ENCODE results near the gene MSMP. TPM values are rescaled to one million over a fixed set of nuclear protein-coding genes. Genes with fewer than 3 reads are reported as not detected.
A peak's percentile ranks its signal among the peaks of the same experiment; 100 is the strongest.

MSMP gene, protein sequence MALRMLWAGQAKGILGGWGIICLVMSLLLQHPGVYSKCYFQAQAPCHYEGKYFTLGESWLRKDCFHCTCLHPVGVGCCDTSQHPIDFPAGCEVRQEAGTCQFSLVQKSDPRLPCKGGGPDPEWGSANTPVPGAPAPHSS
- total RNA-seq (2014; rRNA removed; shearing (Covaris generic)), result 0.21 and 0.51 TPM in 2 replicates

- DNase-seq (ENCODE audit: low read depth), result no peak
Observed at GRCh38 chr9:35754264-35754663, at the start of gene MSMP. TSS of gene MSMP (minus strand) at chr9:35754276. CDS start at chr9:35754129, 147 bp downstream.

DNA sequence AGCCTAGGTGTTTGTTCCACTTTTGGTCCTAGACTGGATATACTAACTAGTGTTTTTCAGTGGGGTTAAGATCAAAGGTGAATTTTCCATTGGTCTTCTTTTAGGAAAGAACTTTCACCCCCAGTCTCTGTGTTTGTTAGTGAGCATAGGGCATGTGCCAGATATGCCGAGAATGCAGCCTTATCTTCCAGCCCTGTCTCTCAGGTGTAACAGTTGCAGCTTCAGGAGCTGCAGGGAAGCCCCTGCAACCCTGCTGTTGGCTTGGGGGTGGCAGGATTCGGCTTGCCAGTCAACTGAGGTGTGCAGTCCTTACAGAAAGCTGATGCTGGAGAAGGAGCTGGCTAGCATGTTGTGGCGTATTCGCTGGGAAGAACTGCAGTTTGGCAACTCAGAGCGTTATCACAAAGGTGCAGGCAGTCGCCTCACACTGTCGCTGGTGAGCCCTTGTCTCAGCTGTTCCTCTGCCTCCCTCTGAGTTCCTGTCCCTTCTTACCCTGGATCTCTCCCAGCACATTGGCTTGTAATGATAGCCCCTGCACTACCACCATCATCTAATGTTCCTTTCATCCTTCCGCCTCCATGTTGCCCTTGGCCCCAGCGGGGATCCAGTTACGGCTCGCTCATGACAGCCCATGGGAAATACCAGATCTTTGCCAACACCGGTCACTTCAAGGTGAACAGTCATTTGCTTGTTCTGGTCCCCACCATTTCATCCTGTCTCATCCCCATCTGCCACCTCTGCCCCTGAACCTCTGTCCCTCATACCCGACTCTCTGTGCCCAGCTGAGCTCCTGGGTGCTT is 47.5 kb upstream of the MSMP start:
- DNase-seq (ENCODE audit: low read depth), result no peak

DNA sequence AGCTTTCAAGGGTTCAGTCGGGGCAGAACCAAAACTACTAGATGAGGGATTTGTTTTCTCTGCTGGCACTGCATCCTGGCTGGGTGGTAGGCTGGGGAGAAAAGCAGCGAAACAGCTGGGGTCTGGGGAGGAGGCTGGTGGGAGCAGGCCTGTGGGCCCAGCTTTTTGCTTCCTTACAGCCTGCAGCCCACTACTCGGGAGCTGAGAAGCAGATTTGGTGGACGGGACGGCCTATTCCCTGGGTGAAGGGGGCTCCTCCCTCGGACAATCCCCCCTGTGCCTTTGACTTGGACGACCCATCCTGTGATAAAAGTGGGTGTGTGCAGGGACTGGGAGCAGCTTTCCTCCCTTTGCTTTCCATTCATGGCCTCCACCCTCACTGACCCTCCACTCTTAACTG is 46.5 kb upstream of the MSMP start:
- no peak for DNase-seq (ENCODE audit: low read depth)

GRCh38 chr9:35798658-35799374 is 44.7 kb upstream of the MSMP start:
- peak; percentile 92 for DNase-seq (ENCODE audit: low read depth)

GRCh38 chr9:35797311-35798109 is 43.4 kb upstream of the MSMP start:
- no peak for DNase-seq (ENCODE audit: low read depth)

DNA sequence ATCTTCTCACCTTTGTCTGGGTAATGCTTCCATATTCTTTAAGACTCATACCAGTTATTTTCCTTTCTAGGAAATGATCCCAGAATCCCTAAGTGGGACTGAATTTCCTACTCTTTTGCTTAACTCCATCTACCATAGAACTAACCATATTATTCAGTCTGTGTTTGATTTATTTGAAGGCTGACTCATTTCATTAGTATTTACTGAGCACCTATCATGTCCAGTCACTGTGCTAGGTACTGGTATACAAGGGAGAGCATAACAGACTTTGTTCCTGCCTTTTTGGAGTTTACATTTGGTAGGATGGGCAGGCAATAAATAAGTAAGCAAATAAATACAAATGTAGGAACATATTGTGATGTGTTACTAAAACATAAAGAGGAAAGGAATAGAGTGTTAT is 41.6 kb upstream of the MSMP start:
- no peak for DNase-seq (ENCODE audit: low read depth)

GRCh38 chr9:35793461-35793860 is 39.4 kb upstream of the MSMP start:
- DNase-seq (ENCODE audit: low read depth), result no peak

DNA sequence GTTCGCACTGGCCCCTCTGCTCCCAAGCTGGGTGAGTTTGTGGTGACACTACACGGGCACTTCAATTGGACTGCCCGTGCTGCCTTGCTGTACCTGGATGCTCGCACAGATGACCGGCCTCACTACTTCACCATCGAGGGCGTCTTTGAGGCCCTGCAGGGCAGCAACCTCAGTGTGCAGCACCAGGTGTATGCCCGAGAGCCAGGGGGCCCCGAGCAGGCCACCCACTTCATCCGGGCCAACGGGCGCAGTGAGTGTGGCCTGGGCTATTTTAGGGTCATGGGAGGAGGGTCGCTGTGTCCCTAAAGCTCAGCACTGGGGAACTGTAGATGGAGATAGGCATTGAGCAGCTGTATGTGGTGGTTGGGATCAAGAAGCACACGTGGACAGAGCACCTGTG is 38.8 kb upstream of the MSMP start:
- DNase-seq (ENCODE audit: low read depth), result no peak

DNA sequence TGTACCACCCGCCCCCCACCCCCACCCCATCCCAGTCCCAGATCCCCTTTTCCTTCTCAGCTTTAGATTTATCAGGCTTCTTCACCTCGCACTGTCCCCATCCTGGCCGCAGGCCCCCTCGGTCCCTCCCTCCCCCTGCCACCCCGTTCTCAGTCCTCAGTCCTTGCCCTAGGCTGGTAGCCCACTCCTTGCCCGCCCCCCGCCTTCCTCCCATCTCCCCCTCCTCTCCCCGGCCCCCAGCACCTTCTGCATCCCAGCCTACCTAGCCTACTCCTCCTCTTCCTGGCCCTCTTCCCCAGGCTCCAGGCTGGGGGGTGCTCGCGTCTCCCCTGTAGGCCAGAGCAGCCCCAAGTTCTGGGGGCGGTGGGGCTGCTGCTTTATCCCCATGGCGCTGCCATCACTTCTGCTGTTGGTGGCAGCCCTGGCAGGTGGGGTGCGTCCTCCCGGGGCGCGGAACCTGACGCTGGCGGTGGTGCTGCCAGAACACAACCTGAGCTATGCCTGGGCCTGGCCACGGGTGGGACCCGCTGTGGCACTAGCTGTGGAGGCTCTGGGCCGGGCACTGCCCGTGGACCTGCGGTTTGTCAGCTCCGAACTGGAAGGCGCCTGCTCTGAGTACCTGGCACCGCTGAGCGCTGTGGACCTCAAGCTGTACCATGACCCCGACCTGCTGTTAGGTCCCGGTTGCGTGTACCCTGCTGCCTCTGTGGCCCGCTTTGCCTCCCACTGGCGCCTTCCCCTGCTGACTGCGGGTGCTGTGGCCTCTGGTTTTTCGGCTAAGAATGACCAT is 38.1 kb upstream of the MSMP start:
- DNase-seq (ENCODE audit: low read depth), result no peak

DNA sequence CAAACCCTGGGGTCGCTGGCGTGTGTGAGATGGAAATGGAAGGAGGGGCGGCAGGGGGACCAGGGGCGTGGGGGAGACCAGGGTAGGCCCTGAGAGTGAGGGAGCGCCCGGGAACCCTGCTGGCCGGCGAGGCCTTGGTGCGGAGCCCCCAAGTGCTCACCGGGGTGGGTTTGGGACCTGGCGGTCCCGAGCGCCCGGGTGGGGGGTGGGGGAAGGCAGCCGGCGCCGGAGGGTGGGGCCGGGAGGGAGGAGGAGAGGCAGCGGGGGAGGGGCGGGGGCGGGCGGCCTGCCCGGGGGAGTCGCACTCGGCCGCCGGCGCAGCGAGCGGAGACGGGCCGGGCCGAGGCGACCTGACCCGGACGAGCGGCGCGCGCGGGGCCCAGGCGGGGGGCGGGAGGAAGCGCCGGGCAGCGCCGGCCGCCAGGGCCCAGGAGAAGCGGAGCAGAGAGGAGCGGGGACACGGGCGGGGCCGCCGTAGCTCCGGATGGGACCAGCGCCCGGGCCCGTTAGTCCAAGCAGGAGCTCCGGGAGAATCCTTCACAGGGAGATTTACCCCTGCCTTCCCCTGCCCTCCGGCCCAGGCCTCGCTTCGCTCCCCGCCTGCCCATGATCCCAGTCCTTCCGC is 37.3 kb upstream of the MSMP start, which contains the start of gene NPR2:
Gene NPR2 (plus strand): TSS at position 295 of the 625 bp plus-strand sequence. CDS start 818 bp downstream, outside the sequence.
- DNase-seq (ENCODE audit: low read depth), result peak; percentile 42

DNA sequence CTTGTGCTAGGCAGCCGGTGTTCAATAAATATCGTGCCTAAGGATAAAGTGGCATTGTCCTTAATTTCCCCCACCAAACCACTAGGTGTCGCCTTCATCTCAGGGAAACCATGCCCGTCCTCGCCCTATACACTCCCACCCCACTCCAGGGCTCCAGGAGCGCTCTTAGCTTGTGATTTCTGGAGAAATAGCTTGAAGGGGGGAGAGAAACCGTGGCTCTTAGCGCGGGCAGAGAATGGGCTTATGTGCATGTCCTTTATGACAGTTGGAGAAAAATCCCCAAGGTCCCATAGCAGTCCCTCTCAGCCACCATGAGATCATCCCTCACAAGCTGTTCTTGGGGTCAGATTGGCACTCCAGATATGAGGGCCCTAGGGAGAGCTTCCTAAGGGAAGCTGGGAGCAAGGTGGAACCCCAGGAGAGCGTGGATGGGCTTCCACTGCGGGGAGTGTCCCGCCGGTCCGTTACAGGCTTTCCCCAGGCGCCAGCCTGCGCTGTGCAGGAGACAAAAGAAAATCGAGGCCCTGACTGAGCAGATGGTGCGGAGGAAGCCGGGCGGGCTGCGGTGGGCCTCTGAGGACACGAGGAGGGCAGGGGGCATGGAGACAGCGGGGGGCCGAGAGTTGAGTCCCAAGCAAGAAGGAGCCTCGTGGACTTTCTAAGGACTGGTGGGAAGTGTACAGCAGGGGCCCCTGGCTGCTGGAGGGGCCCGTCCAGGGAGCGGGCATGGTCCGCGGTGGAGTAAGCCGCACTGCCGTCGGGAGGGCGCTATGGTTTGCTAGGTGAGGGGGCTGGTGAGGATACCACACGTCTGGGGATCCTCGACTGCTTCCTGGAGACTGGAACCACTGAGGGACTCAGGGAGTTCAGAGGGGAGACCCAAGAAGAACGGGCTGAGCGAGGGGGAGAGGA is 36.6 kb upstream of the MSMP start:
- DNase-seq (ENCODE audit: low read depth), result peak; percentile 83

DNA sequence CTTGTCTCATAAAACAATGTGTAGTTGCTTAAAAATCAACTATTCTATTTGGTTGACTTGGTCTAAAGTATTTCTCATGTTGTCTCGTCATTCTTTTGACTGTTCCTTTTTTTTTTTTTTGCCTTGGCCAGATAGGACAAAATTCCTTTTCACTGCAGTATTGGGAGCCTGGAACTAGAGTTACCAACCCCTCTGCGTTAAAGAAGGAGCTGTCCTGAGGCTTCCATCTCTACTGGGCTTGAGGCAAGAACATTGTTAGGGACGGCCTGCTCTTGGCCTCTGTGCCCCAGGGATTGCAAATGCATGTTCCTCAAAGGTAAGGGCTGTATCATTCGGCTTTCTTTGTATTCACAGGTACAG is 35.9 kb upstream of the MSMP start:
- DNase-seq (ENCODE audit: low read depth), result no peak

- DNase-seq (ENCODE audit: low read depth), result no peak
Observed at GRCh38 chr9:35789541-35789940, 35.5 kb upstream of the MSMP start.

DNA sequence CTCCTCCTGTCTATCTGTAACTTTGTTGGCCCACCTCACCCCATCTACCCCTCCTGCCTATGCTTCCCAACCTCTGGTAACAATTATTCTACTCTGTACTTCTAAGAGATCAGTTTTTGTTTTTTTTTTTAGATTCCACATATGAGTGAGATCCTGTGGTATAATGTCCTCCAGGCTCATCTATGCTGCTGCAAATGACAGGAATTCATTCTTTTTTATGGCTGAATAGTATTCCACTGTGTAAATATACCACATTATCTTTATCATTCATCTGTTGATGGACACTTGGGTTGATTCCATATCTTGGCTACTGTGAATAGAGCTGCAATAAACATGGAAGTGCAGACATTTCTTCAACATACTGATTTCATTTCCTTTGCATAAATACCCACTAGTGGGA is 29.3 kb upstream of the MSMP start:
- DNase-seq (ENCODE audit: low read depth), result no peak

DNA sequence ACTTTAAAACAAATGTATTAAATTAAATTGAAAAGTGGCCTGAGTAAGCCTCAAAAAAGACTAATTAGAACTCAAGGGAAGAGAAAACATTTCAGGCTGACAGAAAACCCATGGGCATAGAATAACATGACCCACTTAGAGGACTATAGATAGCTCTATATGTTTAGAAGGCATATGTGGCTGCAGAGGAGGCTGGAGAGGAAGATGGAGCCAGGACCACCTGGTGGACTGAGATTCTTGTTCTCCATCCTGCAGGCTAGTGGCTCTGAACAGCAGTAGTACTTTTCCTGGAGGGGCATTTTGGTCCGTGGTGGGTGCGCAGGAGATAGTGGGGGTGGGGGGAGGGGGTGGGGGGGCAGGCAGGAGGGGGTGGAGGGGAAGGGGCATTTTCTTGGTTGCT is 27.0 kb upstream of the MSMP start:
- DNase-seq (ENCODE audit: low read depth), result no peak

DNA sequence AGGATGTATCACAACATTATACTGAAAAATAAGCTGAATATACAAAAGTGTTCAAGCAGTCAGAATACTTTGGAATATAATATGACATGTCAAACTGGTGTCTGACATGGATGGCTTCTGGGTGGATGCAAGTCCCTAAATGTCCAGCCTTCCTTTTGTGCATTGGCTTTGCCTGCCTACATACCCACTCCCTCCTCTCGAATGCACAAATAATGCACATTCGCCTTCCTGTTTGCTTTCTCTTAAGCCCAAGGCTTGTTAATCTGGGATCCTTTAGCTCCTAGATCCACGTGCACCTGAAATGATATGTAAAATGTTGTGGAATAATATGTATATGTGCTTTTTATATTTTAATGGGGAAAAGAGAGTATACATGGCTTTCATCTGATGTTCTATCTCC is 24.4 kb upstream of the MSMP start:
- DNase-seq (ENCODE audit: low read depth), result no peak

DNA sequence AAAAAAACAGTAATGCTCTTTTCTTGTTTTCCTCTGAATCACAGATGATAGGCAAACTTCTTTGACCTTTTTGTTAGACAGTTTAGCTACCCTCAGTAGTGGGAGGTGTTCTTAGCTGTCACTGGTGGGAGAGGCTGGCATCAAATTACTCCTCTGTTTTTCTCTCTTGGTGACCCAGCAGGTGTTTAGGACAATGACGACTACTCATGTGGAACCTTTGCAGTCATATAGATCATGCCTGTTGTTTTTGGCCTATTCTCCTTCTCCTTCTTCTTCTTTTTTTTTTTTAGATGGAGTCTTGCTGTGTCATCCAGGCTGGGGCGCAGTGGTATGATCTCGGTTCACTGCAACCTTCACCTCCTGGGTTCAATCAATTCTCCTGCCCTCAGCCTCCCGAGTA is 21.9 kb upstream of the MSMP start:
- DNase-seq (ENCODE audit: low read depth), result no peak

DNA sequence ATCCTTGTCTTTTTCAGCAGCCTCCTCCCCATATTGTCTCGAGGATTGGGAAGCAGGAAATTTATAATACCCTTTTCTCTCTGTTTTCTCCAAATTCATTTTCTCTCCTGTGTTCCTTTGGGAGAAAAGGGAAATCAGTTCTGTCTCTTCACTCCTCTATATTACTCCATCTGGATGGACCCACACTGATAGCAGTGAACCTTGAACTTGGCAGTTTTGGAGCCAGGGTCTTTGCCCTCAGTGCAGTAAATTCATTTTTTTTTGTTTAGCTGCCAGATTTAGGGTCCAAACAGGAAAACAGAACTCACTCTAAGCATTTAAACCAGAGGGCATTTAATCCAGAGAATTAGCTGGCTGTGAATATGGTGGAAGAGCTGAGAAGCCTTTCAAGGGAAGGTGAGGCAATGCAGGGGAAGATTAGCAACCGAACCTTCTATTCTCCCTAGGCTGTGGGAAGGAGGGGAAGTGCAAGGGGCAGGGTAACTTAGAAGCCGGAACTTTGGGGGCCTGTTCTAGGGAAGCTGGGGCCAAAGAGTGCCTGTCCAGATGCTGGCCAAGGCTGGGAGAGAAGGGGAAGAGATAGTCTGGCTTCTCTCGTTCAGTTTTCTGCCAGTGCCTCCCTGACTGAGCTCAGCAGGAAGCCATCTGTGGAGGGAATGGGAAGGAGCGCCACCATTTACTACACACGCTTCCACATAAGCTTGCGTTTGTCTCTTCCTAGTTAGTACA is 21.0 kb upstream of the MSMP start:
- no peak for DNase-seq (ENCODE audit: low read depth)

DNA sequence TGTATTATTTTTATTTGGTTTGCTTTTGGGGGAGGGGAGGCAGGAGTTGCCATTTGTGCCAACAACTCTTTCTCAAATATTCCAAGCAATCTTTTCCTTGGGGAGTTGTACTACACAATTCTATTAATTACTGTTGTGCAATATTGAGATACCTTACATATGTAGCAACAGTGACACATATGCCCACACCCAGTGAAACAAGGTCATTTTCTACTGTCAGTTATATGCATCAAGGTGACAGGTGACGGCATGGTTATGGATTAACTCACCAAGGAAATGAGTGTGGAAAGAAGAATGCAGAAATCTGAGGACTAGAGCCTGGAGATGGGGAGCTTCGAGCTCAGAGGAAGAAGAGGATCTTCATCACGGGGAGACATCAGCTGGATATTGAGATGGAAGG is 17.9 kb upstream of the MSMP start:
- no peak for DNase-seq (ENCODE audit: low read depth)

Measured in Daoy (cell line).